ENCODE results near the gene URB2.

DNA sequence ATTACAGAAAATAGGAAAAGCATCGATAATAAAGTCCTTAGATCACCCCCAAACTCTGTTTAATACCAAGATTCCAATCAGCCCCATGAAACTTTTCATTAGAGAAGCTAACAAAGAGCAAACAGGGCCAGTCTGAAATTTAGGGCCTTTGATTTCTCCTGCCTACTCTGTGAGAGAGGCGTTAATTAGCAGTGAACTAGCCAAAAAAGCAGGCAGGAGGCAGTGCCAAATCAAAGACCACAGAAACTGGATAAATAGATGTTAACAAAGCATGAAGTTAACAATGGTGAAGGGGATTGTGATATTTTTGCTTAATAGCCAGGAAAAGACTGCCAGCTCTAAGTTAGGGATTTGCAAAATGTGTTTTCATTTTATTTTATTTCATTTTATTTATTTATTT, 11.3 kb upstream of the URB2 start:
- TF ChIP-seq CTCF (IDR thresholded peaks at IDR 0.05; ENCODE audit: low read length) (no peak), EZH2 (optimal IDR thresholded peaks at IDR 0.05; ENCODE audit: low read depth, low read length) (no peak)

Data from MM.1S (cell line).